GM11168 (cell line): Measurements from ENCODE around the gene ASB8.

Source experiments
- in situ Hi-C: fragments of 300-500 bp; cut with MboI; formaldehyde crosslinking; loops from one replicate; pipeline ENCODE4 v1.12.0; 2022; ENCODE audit warnings: low sequenced_read_pairs; ENCODE audit not compliant: unreplicated experiment

Gene ASB8, protein sequence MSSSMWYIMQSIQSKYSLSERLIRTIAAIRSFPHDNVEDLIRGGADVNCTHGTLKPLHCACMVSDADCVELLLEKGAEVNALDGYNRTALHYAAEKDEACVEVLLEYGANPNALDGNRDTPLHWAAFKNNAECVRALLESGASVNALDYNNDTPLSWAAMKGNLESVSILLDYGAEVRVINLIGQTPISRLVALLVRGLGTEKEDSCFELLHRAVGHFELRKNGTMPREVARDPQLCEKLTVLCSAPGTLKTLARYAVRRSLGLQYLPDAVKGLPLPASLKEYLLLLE

GRCh38 chr12:48157018-48157888 is at the start of gene ASB8:
ASB8 (minus strand) TSS chr12:48157515; CDS start chr12:48153496, 4,019 bp downstream.
- in situ Hi-C loops: no loop called here

- in situ Hi-C loops: no loop called here
Observed at GRCh38 chr12:48203192-48203591, 45.9 kb upstream of the ASB8 start, which contains the start of gene OR10AD1. OR10AD1 (minus strand) TSS chr12:48203292; CDS start chr12:48203292, 0 bp downstream.

DNA sequence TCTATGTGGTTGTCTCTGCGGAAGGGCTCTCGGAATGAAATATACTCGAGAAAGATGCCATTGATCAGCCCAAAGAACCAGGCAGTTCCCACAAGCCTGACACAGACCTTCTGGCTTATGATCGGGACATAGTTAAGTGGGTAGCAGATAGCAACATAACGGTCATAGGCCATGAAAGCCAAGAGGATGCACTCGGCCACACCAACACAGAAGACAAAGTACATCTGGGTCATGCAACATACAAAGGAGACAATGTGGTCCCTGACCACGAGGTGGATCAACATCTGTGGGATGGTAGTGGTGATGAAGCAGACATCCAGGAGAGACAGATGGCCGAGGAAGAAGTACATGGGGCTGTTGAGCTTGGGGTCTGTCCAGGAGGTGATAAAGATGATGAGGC is 45.5 kb upstream of the ASB8 start:
- in situ Hi-C loops: no loop called here

DNA sequence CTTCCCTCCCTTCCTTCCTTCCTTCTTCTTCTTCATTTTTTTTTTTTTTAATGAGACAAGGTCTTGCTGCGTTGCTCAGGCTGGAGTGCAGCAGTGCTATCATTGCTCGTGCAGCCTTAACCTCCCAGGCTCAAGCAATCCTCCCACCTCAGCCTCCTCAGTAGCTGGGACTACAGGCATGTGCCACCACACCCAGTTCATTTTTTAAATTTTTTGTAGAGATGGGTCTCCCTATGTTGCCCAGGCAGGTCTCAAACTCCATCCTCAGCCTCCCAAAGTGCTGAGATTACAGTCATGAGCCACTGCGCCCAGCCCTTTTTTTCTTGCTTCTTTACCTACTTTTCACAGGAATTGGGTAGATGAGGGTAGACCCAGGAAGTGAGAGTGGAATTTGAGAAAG is 44.2 kb upstream of the ASB8 start:
- in situ Hi-C loops: no loop called here

DNA sequence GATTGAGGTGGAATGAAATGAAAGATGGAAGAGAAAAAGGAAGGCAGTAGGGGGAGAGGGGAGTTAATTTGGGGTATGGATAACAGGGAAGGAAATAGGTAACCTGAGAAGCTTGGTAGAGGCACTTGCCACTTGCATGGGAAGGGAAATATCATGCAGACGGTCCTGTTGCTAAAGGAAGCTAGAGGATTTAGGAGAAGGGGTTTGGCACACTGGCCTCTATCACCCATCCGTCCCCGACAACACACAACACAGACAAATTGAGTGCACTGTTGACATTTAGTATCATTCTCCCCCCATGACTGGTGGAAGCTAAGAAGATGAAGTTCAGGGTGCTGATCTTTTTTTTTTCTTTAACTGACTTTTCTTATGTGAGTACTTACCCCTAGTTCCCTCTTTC is 43.8 kb upstream of the ASB8 start:
- in situ Hi-C loops: no loop called here

GRCh38 chr12:48199774-48200221 is 42.5 kb upstream of the ASB8 start:
- in situ Hi-C loops: loop anchor here (25.0 kb wide), 1 partner anchor 413 kb away; no protein-coding TSS in a partner anchor

DNA sequence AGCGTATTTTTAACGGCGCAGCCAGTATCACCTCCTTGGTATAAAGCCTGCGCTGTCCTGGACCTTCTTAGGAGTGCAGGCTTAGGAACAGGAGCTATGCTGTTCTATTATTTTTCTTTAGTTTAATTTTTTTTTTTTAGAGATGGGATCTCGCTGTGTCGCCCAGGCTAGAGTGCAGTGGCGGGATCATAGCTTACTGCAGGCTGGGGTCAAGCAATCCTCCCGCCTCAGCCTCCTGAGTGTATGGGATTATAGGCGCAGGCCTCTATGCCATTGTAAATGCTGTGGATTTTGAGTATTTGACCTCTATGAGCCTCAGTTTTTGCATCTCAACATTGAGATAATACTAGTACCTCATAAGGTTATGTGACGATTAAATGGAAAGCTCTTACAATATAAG is 41.7 kb upstream of the ASB8 start:
- in situ Hi-C loops: loop anchor here (25.0 kb wide), 1 partner anchor 413 kb away; no protein-coding TSS in a partner anchor

GRCh38 chr12:48198672-48198971 is 41.3 kb upstream of the ASB8 start:
- in situ Hi-C loops: loop anchor here (25.0 kb wide), 1 partner anchor 414 kb away; no protein-coding TSS in a partner anchor

- in situ Hi-C loops: loop anchor here (25.0 kb wide), 1 partner anchor 414 kb away; no protein-coding TSS in a partner anchor
Observed at GRCh38 chr12:48197971-48198671, 40.8 kb upstream of the ASB8 start.

DNA sequence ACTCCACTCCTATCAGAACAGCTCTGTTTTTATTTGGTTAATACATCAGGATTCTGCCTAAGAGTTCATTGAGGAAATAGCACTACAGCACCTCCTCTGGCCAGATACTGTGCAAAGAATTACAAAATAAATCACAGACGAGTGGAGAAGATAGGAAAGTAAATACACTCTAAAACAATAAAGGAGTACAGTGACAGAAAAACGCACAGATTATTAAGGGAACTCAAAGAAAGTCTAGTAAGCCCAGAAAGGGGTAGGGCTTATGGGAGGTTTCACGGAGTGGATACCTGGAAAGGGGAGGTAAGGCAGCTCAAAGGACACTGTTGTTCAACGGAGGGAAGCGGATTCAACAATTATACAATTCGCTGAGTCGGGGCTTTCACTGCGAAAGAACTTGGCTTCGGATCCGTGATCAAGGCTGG is 40.2 kb upstream of the ASB8 start:
- in situ Hi-C loops: loop anchor here (25.0 kb wide), 1 partner anchor 415 kb away; no protein-coding TSS in a partner anchor

DNA sequence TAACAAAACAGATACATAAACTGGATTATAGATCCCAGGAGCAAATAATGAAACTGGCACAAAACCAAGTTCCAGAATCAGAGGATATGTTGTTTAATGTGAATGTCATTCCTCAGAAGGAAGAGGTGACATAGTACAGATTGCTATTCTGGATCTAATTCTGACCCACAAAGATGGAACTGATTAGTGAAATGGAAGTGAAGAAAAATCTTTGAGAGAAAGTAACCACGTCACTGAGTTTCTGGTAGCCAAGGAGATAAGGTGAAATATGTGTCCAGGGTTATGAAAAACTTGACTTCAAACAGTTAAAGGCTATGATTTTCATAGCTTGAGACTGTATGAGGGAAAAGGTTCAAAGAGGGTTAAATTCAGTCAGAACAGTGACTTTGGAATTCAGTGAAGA is 37.5 kb upstream of the ASB8 start:
- in situ Hi-C loops: loop anchor here (25.0 kb wide), 1 partner anchor 418 kb away; no protein-coding TSS in a partner anchor

GRCh38 chr12:48193623-48194022 is 36.3 kb upstream of the ASB8 start:
- in situ Hi-C loops: loop anchor here (25.0 kb wide), 1 partner anchor 419 kb away; no protein-coding TSS in a partner anchor

DNA sequence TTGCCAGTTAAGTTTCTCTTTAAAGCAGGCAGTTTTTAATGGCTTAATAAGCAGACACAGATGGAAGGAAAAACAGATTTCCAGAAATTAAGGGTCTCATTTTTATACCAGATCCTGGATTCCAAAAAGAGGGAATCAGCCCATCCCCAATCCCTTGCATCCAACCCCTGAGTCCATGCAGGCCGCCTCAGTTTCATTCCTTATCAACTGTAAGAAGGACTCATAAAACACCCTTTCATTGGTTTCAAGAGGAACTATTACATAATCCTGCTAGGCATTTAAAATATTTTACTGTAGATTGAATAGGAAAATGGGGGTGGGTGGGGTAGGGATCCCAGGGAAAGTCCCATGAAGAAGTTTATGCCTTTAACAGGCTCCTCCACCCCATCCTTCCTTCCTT is 35.5 kb upstream of the ASB8 start:
- in situ Hi-C loops: loop anchor here (25.0 kb wide), 1 partner anchor 419 kb away; no protein-coding TSS in a partner anchor

GRCh38 chr12:48191096-48191495 is 33.8 kb upstream of the ASB8 start:
- in situ Hi-C loops: loop anchor here (25.0 kb wide), 1 partner anchor 421 kb away; no protein-coding TSS in a partner anchor

- in situ Hi-C loops: loop anchor here (25.0 kb wide), 1 partner anchor 423 kb away; no protein-coding TSS in a partner anchor
Observed at GRCh38 chr12:48189331-48190125, 32.2 kb upstream of the ASB8 start.

DNA sequence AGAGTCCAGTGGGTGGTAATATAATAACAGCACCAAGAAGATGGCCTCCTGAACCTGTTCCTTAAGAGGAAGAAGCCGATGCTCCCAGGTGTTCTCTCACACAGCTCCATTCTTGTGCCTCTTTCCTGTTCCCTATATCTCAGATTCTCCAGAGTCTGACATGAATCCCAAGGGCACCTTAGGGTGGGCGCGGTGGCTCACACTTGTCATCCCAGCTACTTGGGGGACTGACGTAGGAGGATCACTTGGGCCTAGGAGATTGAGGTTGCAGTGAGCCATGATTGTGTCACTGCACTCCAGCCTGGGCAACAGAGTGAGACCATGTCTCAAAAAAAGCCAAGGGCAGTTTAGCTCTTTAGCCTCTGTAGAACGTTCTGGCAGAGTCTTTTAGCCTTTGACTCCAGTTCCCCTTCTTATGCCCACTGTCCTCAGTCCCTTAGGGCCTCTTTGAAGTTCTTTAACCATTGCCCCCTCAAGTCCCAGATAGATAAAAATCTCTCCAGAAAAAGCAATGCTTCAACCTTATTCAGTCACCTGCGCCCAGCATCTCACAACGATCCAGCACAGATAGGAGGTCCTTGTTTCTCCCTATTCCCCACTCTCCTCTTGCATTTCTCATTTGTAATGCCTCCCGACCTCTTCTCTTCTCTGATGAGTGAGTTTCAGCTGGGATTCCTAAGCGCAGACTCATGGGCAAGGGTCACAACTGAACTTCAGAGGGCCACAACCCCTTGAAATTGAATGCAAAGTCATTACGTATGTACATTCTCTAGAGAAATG is 30.8 kb upstream of the ASB8 start:
- in situ Hi-C loops: loop anchor here (25.0 kb wide), 1 partner anchor 424 kb away; no protein-coding TSS in a partner anchor

- in situ Hi-C loops: loop anchor here (25.0 kb wide), 1 partner anchor 427 kb away; no protein-coding TSS in a partner anchor
Observed at GRCh38 chr12:48185181-48185919, 28.0 kb upstream of the ASB8 start.

DNA sequence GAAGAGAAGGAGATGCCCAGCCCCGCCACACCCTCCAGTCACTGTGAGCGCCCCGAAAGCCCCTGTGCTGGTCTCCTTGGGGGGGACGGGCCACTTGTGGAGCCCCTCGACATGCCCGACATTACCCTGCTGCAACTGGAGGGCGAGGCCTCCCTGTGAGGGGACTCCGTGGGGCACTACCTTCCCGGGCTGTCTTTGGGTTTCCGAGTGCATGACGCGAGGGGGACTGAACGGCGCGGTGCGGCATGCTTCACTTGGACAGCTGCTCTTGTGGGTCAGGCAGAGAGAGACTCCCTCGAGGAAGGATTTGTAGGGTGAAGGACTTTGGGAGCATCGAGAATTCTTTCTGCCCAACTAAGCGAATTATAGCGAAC is 27.2 kb upstream of the ASB8 start:
- in situ Hi-C loops: loop anchor here (25.0 kb wide), 1 partner anchor 428 kb away; no protein-coding TSS in a partner anchor
